G401 (cell line): ENCODE measurements around the gene LRFN2. TPM values are rescaled to one million over a fixed set of nuclear protein-coding genes. Genes with fewer than 3 reads are reported as not detected.
A peak's percentile ranks its signal among the peaks of the same experiment; 100 is the strongest.

Experiments
- DNase-seq: peaks from one replicate; pipeline ENCODE4 v3.0.0-alpha.2; 2015; ENCODE audit warnings: low spot score
- in situ Hi-C: cut with HindIII; loops from 2 replicates; pipeline ENCODE4 v1.10.0; 2016; ENCODE audit warnings: low sequenced_read_pairs, mixed read lengths
- total RNA-seq: library from RNA; depleted of rRNA; stranded (reverse); fragments of >200 nt; shearing (Covaris generic); gene quantifications from 2 replicates; pipeline ENCODE4 v1.2.3, GENCODE V29; 2014

Gene LRFN2
- total RNA-seq, 1 experiment from 2014 or later = not detected

DNA sequence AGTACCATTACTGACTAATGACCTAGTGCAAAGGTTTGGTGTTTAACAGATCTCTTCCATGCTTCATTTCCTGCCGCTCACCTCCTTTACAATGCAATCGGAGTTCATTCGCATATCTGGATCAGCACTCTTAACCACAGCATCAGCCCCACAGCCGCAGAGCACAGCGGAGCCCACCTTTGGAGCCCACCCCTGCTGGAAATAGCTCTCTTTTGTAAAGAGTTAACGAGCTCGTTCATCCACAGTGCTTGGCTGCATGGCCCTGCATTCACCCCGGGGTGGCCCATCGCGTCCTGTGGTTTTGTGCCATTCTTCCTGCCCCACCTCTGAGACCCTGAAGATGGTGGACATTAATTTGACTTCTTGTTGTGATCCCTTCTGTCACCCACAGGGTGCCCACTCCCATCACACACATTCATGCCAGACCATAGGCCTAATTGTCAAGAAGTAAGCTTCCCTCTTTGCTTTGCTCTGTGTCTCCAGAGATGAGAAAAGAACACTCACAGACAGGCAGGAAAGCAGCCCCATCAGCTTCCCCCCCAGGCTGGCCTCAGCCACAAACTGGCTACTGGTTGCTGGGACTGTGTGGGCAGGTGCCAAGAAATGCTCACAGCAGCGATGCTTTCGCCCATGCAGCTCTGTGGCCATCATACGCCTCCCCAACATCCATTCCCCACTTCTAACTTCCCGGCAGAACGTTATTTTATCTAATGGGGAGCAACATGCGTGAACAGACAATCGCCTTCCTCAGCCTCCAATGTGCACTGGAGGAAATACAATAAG lies 167.0 kb downstream of the LRFN2 start:
- in situ Hi-C loops = no loop called here
- DNase-seq = no peak

DNA sequence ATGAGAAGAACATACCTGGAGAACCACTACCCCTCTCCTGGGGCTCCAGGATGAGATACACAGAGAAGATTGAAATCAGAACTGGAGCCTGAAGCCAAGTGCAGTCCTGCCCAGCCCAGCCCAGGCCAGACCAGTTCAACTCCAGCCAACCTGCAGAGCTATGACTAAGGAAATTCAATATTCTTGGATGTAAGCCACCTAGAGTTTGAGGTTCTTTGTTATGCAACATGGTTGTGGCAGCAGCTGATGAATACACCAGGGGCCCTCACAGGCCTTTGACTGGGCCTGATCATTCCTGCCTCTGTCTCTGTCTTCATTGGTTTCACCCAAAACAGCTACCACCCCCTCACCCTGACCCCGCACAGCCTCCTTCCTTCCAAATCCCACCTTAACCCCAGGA lies 167.8 kb downstream of the LRFN2 start:
- no peak for DNase-seq

DNA sequence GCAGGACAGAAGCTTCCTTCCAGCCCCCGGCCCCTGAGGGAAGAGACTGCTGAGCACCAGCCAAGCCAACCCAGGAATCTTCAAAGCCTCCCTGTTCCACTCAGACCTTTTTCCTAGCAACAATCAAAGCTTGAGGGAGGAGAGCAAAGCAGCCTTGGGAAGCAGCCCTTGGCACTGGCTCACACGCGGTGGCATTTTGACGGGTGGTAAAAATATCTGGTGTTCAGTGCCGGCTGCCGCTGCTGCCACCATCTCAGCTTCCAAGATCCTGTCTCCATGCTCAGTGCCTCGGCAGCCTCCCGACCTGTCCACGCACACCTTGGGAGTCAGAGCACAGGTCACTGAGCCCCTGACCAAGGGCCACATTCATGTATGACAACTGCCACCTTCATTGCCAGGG lies 170.1 kb downstream of the LRFN2 start:
- DNase-seq = peak; percentile 90
- in situ Hi-C loops = no loop called here

More for the DNA sequence above, 167.8 kb downstream of the LRFN2 start:
- in situ Hi-C loops = no loop called here

DNA sequence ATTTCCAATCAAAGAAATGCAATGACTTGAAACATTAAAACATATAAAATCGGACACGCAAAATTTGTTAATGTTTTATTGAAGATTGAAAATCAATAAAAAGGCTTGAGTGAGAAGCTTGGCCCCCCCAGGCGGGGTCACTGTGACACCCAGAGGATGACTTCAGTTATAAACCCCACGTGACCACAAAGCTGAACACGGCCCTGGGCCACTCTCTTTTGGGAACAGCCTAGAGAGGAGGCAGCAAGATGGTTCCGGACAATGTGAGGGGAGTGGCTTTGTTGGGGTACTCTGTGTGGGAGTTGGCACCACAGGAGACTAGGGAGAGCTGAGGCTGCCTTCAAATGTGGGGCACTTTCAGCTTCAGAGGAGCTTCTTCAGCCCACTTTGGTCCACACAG lies 172.5 kb downstream of the LRFN2 start:
- in situ Hi-C loops = no loop called here
- no peak for DNase-seq

DNA sequence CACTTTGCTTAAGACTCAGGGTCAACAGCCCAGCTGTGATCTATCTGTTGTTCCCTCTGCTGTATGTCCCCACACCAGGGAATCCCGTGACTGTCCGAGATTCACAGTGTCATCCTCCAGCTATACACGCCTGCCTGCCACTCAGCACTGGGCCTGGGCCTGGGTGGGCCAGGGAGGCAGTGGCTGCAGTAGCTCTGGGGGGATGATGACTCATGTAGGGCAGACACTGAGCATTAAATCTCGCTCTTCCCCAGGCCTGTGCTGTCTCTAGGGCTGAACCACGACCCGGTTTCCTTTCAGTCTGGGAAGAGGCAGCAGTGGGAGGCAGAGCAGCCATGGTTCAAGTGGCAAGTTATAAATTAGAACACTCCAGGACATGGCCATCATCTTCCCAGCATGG lies 173.9 kb downstream of the LRFN2 start:
- in situ Hi-C loops = no loop called here

DNA sequence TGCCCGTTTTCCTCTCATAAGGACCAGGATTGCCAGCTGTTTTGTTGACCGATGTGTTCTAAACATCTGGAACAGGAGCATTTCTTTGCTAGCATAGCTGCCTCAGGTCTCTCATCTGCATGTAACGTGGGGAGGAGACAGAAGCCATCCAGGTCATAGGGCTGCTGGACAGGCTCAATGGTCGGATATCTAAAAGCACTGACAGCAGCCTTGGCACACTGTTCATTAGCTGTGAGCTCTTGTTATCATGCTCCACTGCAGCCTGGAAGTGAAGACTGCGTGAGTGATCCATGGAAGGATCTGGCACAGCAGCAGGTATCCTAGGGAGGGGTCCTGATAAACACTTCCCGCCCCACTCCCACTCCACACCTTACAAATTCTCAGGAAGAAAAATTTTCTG lies 175.3 kb downstream of the LRFN2 start:
- no peak for DNase-seq
- in situ Hi-C loops = no loop called here

More for the DNA sequence above, 173.9 kb downstream of the LRFN2 start:
- DNase-seq = no peak

DNA sequence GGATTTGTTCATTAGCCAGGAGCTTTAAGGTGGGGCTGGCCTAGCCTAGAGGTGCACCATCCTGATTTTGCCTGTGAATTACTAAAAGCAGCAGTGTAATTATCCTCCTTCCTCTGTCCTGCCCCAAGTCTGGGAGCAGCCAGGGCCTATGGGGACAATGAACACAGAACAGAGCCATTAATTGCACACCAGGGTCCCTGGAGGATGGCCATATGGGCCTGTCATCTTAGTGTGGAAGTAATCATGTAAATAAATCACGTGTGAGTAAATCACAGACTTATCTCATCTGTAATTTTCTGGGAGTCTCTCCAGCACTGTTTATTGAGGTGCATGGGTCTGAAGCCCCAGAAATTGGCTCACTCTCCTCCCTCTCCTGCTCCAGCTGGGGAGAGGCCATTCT lies 176.3 kb downstream of the LRFN2 start:
- in situ Hi-C loops = no loop called here
- peak; percentile 46 for DNase-seq

DNA sequence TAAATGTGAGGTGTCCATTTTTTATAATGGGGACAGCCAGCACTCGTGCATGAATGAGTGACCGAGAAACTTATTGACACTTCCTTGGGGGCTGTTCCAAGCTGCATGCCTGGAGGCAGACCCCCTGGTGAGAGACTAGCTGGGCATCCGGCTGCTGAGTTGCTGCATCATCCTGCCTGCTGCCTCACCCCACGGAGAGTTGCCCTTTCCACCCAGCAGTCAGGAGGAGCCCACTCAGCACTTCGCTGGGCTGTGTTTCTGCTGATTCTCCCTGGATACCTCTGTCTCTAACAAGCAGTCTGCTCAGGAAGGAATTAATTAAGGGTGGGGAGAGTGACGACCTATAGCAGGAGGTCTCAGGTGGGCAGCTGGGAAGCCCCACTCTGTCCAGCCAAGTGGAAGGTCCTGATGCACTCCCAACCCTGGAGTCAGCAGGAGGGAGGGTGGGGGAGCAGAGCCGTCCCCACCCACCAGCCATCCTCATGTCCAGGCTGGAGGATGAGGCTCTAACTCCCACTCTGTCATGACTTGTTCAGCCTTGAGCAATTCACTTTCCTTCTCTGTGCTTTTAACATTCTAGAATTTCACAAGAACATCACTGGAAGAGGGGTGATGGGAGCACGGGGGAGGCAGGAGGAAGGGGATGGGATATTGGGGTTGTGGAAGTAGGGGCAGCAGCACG lies 177.3 kb downstream of the LRFN2 start:
- in situ Hi-C loops = no loop called here
- DNase-seq = no peak

DNA sequence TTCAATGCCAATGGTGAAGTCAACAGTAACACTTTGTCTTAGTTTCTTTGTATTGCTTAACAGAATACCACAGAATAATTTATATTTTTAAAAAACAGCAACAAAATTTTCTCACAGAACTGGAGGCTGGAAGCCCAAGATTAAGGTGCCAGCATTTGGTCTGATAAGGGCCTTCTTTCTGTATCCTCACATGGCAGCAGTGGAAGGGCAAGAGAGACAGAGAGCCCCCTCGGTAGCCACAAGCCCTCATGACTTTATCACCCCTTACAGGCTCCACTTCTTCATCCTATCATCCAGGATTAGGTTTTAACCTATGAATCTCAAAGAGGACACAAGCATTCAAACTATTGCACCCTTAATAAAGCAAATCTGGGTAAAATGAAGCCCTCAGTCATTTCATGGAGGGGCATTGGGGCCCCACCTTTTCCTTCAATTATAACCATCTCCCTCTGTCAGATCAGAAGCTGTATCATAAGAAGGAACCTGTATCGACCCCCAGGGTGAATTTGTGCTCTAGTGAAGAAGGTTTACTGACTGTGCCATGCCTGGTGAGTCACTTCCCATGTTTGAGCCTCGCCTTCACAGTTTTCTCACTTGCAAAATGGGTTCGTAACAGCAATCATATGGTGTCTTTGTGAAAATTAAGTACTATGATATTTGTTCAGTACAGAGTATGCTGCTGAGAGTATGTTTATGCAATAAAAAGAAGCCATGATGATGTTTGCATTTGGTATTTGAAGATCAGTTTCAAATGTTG lies 178.2 kb downstream of the LRFN2 start:
- in situ Hi-C loops = no loop called here
- DNase-seq = no peak

DNA sequence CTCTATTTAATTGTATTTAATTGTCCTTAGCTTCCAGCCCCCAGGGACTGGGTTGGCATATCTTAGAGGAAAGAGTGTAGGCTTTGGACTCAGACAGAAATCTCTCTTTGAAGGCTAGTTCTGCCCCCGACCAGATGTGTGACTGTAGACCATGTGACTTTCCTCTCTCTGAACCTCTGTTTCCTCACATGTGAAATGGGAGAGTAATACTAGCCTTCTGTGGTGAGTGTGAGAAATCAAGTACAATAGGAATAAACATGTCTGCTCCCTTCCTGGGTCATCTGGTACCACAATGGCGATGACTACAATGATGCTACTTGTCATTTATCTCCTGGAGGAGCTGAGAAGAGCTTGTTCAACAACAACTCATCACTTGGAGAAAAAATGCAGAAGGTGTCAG lies 179.9 kb downstream of the LRFN2 start:
- in situ Hi-C loops = no loop called here
- DNase-seq = no peak

DNA sequence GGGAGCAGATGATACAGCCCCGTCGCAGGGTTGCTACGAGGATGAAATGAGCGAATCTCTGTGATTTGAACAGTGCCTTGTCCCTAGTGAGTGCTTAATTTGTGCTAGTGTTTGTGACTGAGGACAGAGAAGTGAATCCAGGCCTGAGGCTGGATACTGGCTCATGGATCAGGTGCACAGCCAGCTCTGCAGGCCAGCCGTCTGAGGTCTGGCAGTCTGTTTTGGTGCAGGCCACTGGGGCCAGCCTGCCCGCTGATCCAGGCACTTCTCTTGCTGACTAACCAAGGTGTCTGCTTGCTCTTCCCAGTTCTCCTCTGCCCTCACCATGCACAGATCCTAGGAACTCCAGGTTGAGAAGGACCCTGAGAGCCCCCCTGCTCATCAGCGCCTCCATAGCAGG lies 181.0 kb downstream of the LRFN2 start:
- DNase-seq = peak; percentile 52
- in situ Hi-C loops = no loop called here

DNA sequence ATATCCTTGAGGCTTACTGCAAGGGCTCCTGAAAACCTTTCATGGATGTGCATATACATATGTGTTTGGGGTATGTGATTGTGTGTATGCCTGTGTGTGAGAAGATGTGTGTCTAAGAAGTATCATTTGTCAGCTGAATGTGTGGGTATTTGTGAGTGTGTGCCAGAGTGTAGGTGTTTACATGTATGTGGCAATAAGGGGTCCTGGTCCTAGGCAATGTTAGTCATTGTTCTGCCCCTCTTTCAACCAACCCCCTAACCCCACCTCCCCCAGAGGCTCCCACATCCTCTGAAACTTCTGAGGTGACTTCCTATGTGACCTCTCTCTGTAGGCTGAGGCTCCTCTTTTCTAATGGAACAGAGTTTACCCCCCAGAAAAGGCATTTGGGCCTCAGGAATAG lies 186.4 kb downstream of the LRFN2 start:
- no peak for DNase-seq
- in situ Hi-C loops = no loop called here

DNA sequence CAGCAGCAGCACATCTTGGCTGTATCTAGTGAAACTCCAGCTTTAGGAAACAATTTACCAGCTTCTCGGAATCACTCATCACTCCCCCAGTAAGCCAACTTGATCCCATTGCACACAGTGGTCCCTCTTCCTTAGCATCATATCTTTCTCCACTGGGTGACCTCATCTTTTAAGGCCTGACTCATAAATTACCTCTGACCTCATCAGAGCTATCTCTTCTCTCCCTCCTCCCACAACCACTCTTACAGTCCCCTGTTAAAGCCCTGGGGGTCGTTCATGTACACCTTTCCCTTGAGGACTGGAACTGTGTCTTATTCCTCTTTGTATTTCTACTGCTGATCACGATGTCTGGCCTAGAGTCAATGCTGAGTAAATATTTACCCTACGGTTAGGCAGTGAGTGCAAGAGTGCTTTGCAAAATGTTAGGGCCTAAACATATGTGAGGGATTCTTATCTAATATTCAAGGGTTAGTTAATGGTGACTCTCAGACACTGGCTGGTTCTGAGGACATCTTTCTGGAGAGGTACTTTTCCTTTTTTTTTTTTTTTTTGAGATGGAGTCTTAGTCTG lies 187.2 kb downstream of the LRFN2 start:
- in situ Hi-C loops = no loop called here

DNA sequence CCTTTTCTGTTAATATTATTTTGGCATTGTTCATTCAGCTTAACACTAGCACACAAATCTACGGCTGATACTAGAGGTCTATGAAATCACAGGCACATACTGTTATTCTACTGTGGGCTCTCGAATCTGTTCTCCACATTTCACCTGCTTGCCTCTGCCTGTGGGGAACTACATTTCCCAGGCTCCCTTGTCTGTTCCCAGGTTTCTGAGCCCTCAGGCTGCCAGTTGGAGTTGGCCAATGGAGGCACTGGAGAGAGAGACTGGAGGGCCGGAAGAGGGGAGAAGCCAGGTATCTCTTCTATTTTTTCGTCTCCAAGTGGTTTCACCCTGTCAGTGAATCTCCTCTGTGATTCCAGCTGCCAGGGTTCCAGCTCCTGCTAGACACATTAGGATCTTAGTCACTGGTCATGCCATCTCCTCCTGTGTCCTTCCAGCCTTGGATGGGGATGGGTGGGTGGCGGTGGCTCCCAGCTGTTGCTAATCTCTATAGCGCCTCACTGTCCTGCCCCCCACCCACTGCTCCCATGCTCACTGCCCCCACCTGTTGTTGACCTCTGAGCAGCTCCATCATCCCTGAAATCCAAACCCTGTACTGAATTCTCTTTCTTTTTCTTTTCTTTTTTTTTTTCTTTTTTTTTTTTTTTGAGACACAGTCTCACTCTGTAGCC lies 188.2 kb downstream of the LRFN2 start:
- in situ Hi-C loops = no loop called here
- DNase-seq = no peak

More for the DNA sequence above, 187.2 kb downstream of the LRFN2 start:
- DNase-seq = no peak

DNA sequence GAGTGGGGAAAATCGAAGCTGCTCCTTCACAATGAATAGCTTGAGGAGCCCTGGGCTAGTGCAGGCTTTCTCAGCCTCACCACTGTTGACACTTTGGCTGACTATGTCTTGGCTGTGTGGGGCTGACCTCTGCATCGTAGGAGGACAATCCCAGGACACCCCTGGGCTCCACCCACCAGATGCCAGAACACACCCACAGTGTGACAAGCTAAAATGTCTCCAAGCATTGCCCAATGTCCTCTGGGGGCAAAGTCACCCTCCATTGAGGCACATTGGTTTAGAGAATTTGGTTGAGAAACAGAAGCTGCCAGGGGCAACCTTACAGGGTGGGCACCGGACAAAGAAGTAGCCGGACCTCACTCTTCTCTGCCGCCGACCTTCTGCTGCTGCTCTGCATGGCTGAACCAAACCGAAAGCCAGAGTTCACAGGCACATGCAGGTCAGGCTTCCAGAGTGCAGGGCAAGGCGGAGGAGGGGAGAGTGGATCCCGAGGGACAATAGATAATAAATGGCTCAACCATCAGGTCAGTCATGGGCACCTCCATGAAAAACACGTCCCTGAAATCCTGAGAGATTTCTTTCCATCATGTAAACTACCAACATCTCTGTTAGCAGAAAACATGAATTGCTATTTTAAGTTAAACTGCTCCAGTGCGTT lies 189.0 kb downstream of the LRFN2 start:
- in situ Hi-C loops = no loop called here
- no peak for DNase-seq

DNA sequence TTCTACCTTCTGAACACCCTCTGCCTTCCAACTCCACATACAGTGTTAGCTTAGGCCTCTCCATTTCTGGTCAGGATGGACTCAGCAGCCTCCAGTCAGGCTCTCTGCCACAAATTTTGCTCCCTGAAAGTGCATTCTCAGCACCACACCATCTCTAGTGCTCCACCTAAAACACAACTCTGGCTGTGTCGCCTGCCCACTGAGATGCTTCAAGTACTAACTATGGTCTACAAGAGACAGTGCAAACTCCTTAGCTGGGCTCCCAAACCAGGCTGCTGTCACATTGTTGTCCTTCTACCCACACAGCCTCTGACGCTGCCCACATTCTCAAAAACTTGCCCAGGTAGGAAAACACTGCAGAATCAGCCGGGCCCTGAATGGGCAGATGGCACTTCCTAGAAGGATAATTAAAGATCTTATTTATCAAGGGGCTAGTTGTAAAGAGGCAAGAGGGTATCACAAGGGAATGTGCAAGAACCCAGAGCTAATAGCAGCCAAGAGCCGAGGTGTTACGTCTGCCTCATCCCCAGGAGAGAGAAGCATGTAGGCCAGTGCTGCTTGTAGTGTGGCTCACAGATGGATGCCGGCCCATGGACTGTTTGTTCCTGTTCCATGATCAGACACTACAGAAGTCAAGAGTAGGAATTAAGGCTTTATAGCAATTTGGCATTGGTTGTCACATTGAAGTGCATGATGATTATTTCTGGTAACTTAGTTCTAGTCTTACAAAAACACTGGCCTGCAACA lies 189.7 kb downstream of the LRFN2 start:
- in situ Hi-C loops = no loop called here
- no peak for DNase-seq

DNA sequence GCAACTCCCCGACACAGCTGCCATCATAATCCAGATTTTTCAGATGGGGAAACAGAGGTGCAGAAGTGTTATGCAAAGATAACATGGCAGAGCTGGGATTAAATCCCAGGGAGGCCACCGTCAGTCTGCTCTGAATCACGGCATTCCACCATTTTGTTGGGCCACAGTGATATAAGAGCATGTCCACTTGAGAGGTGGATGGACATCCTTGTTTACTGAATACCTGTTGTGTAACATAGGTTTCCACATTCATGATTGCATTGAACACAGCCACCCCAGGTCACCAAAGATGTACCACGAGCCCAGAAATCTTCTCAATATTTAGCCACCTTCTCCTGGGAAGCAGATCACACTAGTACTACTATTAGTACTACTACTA lies 191.5 kb downstream of the LRFN2 start:
- DNase-seq = no peak
- in situ Hi-C loops = no loop called here

DNA sequence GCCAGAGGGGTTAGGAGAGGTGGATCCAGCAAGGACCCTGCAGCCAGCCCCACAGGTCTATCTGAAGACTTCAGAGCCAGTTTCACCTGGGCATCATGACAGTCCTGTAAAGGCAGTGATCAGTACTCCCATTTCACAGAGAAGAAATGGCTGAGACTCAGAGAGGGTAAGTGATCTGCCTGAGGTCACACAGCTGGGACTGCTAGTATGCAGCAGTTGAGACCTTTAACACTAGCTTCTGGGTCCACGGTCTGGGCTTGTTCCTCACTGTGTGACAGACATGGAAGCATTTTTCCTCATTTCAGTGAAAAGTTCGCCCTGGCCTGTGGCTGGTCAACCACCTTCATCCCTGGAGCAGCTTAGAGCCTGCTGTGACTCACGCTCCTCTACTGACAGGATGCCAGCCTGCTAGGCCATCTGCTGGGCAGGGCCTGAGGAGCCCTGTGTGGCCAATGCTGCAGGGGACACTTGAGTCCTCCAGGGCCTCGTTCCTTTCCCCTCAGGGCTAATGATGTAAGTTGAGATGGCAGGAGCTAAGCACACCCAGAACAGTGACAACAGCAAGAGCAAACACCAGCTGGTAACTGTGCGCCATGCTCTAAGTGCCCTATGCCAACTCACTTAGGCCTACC lies 192.0 kb downstream of the LRFN2 start:
- DNase-seq = peak; percentile 75
- in situ Hi-C loops = no loop called here
